PFSK-1 (cell line): ENCODE data around the gene DLK1.

Experiments
- FOXP2 ChIP-seq: optimal IDR thresholded peaks from 2 replicates; pipeline ENCODE3; 2011; ENCODE audit warnings: borderline replicate concordance, control low read depth, inconsistent platforms; ENCODE audit not compliant: insufficient read depth; ENCODE audit errors: extremely low read length, extremely low read depth
- POLR2AphosphoS5 ChIP-seq: IDR thresholded peaks from 2 replicates; pipeline ENCODE4 v1.6.1; 2012; ENCODE audit warnings: low read depth, mild to moderate bottlenecking, control low read depth, low read length, moderate library complexity
- SIN3A ChIP-seq: IDR thresholded peaks from 2 replicates; pipeline ENCODE4 v1.6.1; 2012; ENCODE audit warnings: mild to moderate bottlenecking, low read length, moderate library complexity, borderline replicate concordance; ENCODE audit not compliant: insufficient read depth
- TAF1 ChIP-seq: IDR thresholded peaks from 2 replicates; pipeline ENCODE4 v1.6.1; 2012; ENCODE audit warnings: low read length, control low read depth, borderline replicate concordance; ENCODE audit not compliant: insufficient read depth
- TF ChIP-seq, protein P1 (sequence below), 2 experiments: IDR thresholded peaks; 2 replicates each; pipeline versions ENCODE4 v1.6.1 to v1.8.0; 2011 to 2012; ENCODE audit warnings: low read depth in 2 of 2, low read length in 2 of 2, control low read depth in 1 of 2, inconsistent platforms in 1 of 2, mild to moderate bottlenecking in 1 of 2, moderate library complexity in 1 of 2; ENCODE audit not compliant: insufficient read depth in 1 of 2

Gene DLK1

DNA sequence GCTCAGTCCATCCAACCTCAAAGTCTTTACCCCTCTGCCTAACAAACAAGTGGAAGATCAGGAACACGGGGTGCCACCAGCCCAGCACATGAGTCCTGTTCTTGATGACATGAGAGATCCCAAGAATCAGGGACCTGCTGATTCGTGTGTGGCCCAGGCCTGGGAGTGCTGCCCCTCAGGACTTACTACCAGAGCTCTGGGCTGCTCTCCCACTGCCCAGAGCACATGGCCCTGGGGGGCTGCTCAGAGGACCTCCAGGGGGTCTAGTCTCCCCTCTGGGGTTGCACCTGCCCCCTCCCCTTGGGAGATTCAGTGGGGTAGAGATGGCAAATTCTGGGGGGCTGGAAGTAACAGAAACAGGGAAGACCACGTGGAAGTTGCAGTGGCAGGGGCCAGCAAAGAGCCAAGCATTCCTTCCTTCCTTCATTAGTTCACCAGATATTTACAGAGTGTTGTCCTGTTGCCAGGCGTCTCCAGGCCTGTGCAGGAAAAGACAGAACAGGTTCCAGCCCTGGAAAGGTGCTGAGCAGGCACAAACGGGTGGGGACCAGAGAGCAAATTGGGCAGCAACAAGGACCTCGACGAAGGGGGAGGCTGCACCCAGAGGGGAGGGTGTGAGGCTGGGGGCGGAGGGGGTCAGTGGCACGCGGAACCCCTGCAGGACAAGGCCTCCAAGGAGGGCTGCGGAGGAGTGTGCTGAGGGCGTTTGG lies 54.1 kb downstream of the DLK1 start:
- no peak for TF ChIP-seq POLR2AphosphoS5
- no peak for TF ChIP-seq TAF1
- TF ChIP-seq, protein P1, sequence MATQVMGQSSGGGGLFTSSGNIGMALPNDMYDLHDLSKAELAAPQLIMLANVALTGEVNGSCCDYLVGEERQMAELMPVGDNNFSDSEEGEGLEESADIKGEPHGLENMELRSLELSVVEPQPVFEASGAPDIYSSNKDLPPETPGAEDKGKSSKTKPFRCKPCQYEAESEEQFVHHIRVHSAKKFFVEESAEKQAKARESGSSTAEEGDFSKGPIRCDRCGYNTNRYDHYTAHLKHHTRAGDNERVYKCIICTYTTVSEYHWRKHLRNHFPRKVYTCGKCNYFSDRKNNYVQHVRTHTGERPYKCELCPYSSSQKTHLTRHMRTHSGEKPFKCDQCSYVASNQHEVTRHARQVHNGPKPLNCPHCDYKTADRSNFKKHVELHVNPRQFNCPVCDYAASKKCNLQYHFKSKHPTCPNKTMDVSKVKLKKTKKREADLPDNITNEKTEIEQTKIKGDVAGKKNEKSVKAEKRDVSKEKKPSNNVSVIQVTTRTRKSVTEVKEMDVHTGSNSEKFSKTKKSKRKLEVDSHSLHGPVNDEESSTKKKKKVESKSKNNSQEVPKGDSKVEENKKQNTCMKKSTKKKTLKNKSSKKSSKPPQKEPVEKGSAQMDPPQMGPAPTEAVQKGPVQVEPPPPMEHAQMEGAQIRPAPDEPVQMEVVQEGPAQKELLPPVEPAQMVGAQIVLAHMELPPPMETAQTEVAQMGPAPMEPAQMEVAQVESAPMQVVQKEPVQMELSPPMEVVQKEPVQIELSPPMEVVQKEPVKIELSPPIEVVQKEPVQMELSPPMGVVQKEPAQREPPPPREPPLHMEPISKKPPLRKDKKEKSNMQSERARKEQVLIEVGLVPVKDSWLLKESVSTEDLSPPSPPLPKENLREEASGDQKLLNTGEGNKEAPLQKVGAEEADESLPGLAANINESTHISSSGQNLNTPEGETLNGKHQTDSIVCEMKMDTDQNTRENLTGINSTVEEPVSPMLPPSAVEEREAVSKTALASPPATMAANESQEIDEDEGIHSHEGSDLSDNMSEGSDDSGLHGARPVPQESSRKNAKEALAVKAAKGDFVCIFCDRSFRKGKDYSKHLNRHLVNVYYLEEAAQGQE (IDR thresholded peaks at IDR 0.05; ENCODE audit: insufficient read depth in 1 of 2, low read depth in 2 of 2, low read length in 2 of 2), result no peak
- TF ChIP-seq FOXP2, result no peak
- TF ChIP-seq SIN3A, result no peak

- TF ChIP-seq SIN3A (no peak), TAF1 (no peak), FOXP2 (no peak), POLR2AphosphoS5 (no peak)
- TF ChIP-seq, protein P1 (IDR thresholded peaks at IDR 0.05; ENCODE audit: insufficient read depth in 1 of 2, low read depth in 2 of 2, low read length in 2 of 2), result no peak
Measured at GRCh38 chr14:100781952-100782351, 55.3 kb downstream of the DLK1 start.

DNA sequence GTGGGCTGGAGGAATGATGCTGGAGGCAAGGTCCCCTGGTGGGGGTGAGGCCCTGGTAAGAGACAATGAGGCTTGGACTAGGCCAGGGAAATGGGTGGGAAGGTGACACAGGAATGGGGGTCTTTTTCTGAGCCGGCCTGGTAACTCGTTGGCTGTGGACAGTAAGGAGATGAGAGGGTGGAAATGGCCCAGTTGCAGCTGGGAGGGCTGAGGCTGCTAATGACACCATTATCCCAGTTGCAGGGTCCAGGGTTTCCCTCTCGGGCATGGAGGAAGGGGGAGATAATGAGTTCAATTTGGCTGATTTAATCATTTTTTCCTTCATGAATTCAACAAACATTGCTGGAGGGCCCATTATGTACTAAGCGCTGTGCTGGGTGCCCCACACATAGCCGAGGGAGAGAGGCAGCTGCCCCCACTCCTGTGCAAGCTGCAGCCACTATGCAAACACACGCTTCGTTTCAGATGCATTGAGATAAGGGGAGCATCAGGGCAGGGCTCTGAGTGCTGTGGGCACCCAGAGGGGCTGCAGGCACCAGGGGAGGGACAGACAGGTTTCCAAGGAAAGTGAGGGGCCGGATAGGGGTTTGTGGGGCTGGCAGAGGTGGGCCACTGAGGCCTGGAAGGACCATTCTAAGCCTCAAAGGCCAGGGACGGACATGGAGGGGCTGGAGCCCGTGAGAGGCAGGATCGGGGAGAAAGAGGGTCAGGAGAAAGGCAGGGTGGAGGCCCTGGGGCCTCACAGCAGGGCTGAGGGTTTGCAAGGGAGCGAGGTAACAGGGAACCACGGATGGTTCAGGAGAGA lies 56.0 kb downstream of the DLK1 start:
- TF ChIP-seq POLR2AphosphoS5 (no peak), FOXP2 (no peak), SIN3A (no peak), TAF1 (no peak)
- TF ChIP-seq, protein P1 (IDR thresholded peaks at IDR 0.05; ENCODE audit: insufficient read depth in 1 of 2, low read depth in 2 of 2, low read length in 2 of 2), result no peak

GRCh38 chr14:100783630-100784370 lies 57.1 kb downstream of the DLK1 start:
- TF ChIP-seq POLR2AphosphoS5 (no peak), FOXP2 (no peak)
- TF ChIP-seq, protein P1 (IDR thresholded peaks at IDR 0.05; ENCODE audit: insufficient read depth in 1 of 2, low read depth in 2 of 2, low read length in 2 of 2), result no peak
